Thyroid gland (tissue), 4 donors: Measurements from ENCODE around the gene TMSB15A.

ENCODE experiments used
- POLR2A ChIP-seq, 2 donors: fragments of 450-650 bp; IDR thresholded peaks; one replicate each; pipeline ENCODE4 v1.6.1; 2017; ENCODE audit warnings: antibody characterized with exemption in 2 of 2, mild to moderate bottlenecking in 2 of 2, moderate library complexity in 1 of 2
- TF ChIP-seq, protein P1 (sequence below), 6 experiments: fragments of 200-600 bp in 3 of 6; fragments of 450-650 bp in 3 of 6; sonication (generic) in 3 of 6; IDR thresholded peaks; one replicate each; pipeline ENCODE4 v1.5.1; 2016 to 2019; ENCODE audit warnings: antibody characterized with exemption in 6 of 6, mild to moderate bottlenecking in 2 of 6, inconsistent platforms in 1 of 6, moderate library complexity in 1 of 6

DNA sequence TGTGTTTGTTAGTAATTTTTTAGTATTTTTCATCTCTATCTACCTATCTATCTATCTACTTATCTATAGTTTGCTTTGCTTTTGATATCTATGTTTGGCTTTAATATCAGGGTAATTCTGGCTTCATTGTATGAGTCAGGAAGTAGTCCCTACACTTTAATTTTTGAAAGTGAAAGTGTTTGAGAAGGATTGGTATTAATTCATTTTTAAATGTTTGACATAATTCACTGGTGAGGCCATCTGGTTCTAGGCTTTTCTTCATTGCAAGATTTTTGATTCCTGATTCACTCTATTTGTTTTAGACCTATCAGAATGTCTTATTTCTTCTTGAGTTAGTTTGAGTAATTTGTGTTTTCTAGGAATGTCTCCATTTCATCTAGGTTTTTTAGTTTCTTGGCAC lies 24.8 kb downstream of the TMSB15A start:
- TF ChIP-seq, protein P1, sequence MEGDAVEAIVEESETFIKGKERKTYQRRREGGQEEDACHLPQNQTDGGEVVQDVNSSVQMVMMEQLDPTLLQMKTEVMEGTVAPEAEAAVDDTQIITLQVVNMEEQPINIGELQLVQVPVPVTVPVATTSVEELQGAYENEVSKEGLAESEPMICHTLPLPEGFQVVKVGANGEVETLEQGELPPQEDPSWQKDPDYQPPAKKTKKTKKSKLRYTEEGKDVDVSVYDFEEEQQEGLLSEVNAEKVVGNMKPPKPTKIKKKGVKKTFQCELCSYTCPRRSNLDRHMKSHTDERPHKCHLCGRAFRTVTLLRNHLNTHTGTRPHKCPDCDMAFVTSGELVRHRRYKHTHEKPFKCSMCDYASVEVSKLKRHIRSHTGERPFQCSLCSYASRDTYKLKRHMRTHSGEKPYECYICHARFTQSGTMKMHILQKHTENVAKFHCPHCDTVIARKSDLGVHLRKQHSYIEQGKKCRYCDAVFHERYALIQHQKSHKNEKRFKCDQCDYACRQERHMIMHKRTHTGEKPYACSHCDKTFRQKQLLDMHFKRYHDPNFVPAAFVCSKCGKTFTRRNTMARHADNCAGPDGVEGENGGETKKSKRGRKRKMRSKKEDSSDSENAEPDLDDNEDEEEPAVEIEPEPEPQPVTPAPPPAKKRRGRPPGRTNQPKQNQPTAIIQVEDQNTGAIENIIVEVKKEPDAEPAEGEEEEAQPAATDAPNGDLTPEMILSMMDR (IDR thresholded peaks at IDR 0.05) = no peak
- no peak for TF ChIP-seq POLR2A (IDR thresholded peaks at IDR 0.05)
